K562 (cell line): ENCODE data around the gene CLDN10. TPM values are rescaled to one million over a fixed set of nuclear protein-coding genes. Genes with fewer than 3 reads are reported as not detected.

ENCODE experiments used
- ATAC-seq: fragments of 200-7000 bp; cut with Tn5 transposase; 3 replicates; pipeline ENCODE4 v1.9.1; 2020; ENCODE audit warnings: moderate library complexity
- BruUV-seq: library from RNA; stranded (reverse); fragments of 400-500 nt; replicated peaks from 2 replicates; lab custom pipeline; 2021; lab: Mats Ljungman, UMichigan
- CTCF ChIA-PET: fragments of 300-600 bp; formaldehyde crosslinking; extraction: SDS; loops from one replicate; lab custom pipeline; 2021; ENCODE audit warnings: low intra/inter-chr PET ratio; lab: Yijun Ruan, JAX
- POLR2A ChIA-PET: fragments of 300-600, 350-650 bp; sonication (Branson Sonifier 250); formaldehyde crosslinking; extraction: SDS; loops from one replicate; lab custom pipeline; 2021; ENCODE audit warnings: antibody characterized with exemption, inconsistent platforms; lab: Yijun Ruan, JAX
- DNase-seq, 4 experiments: peaks; one replicate each; pipeline versions ENCODE4 v3.0.0 to v3.0.0-alpha.2; 2011 to 2018; ENCODE audit warnings: low spot score in 3 of 4, mixed read lengths in 3 of 4; ENCODE audit errors: extremely low read depth in 1 of 4
- FAIRE-seq: peaks from 2 replicates; lab custom pipeline; 2011; peaks lifted over from hg19 to GRCh38; lab: Jason Lieb, UNC
- H2AFZ ChIP-seq: 2 replicates; pipeline ENCODE4 v1.6.0; 2011; ENCODE audit warnings: low read depth, low read length, control low read depth, inconsistent platforms
- H3K27ac ChIP-seq: fragments of 200-600 bp; 3 replicates; pipeline ENCODE4 v1.8.0; 2011; ENCODE audit warnings: low read depth, mild to moderate bottlenecking, control low read depth, inconsistent platforms, low read length, moderate library complexity, mixed read lengths; ENCODE audit errors: extremely low read depth
- H3K27me3 ChIP-seq, 2 experiments: fragments of 300-600 bp in 1 of 2; 2 replicates in 1 of 2; 3 replicates in 1 of 2; pipeline versions ENCODE4 v1.6.0 to v1.8.0; 2011; ENCODE audit warnings: inconsistent platforms in 2 of 2, low read length in 2 of 2, mild to moderate bottlenecking in 1 of 2, mixed read lengths in 1 of 2, moderate library complexity in 1 of 2; ENCODE audit not compliant: control insufficient read depth in 2 of 2, insufficient read depth in 2 of 2
- H3K36me3 ChIP-seq: fragments of 300-600 bp; 3 replicates; pipeline ENCODE4 v1.8.0; 2011; ENCODE audit warnings: mild to moderate bottlenecking, low read length, inconsistent platforms; ENCODE audit not compliant: control insufficient read depth, insufficient read depth
- H3K4me1 ChIP-seq, 2 experiments: fragments of 200-600 bp in 1 of 2; replicated peaks in 1 of 2; 2 replicates in 1 of 2; 3 replicates in 1 of 2; pipeline versions ENCODE4 v1.5.1 to v1.8.0; 2011; ENCODE audit warnings: inconsistent platforms in 2 of 2, low read length in 2 of 2, mild to moderate bottlenecking in 1 of 2, mixed read lengths in 1 of 2, moderate library complexity in 1 of 2; ENCODE audit not compliant: control insufficient read depth in 2 of 2, insufficient read depth in 2 of 2
- H3K4me2 ChIP-seq: 2 replicates; pipeline ENCODE4 v1.6.1; 2011; ENCODE audit warnings: low read length, control low read depth, inconsistent platforms, mixed read lengths; ENCODE audit not compliant: insufficient read depth
- H3K4me3 ChIP-seq: fragments of 200-600 bp; sonication (generic), shearing (Covaris generic); 2 replicates; pipeline ENCODE4 v1.5.1; 2016; ENCODE audit warnings: control low read depth, inconsistent platforms
- H3K79me2 ChIP-seq: fragments of 200-600 bp; 3 replicates; pipeline ENCODE4 v1.8.0; 2011; ENCODE audit warnings: low read length, inconsistent platforms; ENCODE audit not compliant: control insufficient read depth, insufficient read depth
- H3K9ac ChIP-seq, 2 experiments: 2 replicates each; pipeline versions ENCODE4 v1.6.0 to v1.6.1; 2011; ENCODE audit warnings: low read depth in 2 of 2, low read length in 2 of 2, control low read depth in 1 of 2, inconsistent platforms in 1 of 2, mild to moderate bottlenecking in 1 of 2, mixed read lengths in 1 of 2; ENCODE audit not compliant: insufficient read depth in 1 of 2
- H3K9me1 ChIP-seq: one replicate; pipeline ENCODE4 v1.6.0; 2011; ENCODE audit warnings: inconsistent platforms, mild to moderate bottlenecking, low read length, moderate library complexity; ENCODE audit not compliant: control insufficient read depth, insufficient read depth
- H3K9me3 ChIP-seq: replicated peaks from 2 replicates; pipeline ENCODE4 v1.5.1; 2011; ENCODE audit warnings: low read depth, low read length, inconsistent platforms; ENCODE audit not compliant: control insufficient read depth, insufficient read depth
- H4K20me1 ChIP-seq: replicated peaks from 2 replicates; pipeline ENCODE4 v1.6.1; 2011; ENCODE audit warnings: low read length, inconsistent platforms, mixed read lengths; ENCODE audit not compliant: control insufficient read depth, insufficient read depth
- PTTG1 ChIP-seq: fragments of 450-650 bp; IDR thresholded peaks from 2 replicates; pipeline ENCODE4 v1.6.1; 2016; ENCODE audit warnings: low read depth, mild to moderate bottlenecking, missing genetic modification characterization, missing compliant biosample characterization
- ZBTB40 ChIP-seq, 2 experiments: fragments of 450-650 bp in 1 of 2; sonication (generic) in 1 of 2; formaldehyde crosslinking in 1 of 2; IDR thresholded peaks; 2 replicates each; pipeline versions ENCODE4 v1.7.1 to v1.9.0; 2016 to 2022; ENCODE audit warnings: inconsistent platforms in 1 of 2, mild to moderate bottlenecking in 1 of 2, missing genetic modification reagents in 1 of 2
- WGBS: fragments of 100-300 bp; shearing (Covaris generic); methylation state at CpG from one replicate; pipeline ENCODE4 v1.1.6; 2016; ENCODE audit warnings: low coverage, mixed read lengths; ENCODE audit not compliant: insufficient coverage; ENCODE audit errors: missing lambda C conversion rate; 5-methylcytosine and 5-hydroxymethylcytosine counted together
- in situ Hi-C: fragments of 300-500 bp; cut with MboI; formaldehyde crosslinking; loops from 4 replicates; pipeline ENCODE4 v1.15.0; 2018; ENCODE audit warnings: inconsistent platforms, mixed read lengths
- intact Hi-C: fragments of 100-400 bp; cut with micrococcal nuclease; formaldehyde crosslinking; loops from 2 replicates; pipeline ENCODE4 v1.14.2; 2022
- polyA plus RNA-seq, 8 experiments: library from polyadenylated mRNA; depleted of rRNA in 4 of 8; stranded (reverse) in 5 of 8; unstranded in 3 of 8; fragments of >200 nt; fragmentation: Nextera tagmentation in 2 of 8; fragmentation: Illumina TruSeq in 1 of 8; extraction: Ambion mirVana in 2 of 8; extraction: Trizol in 1 of 8; gene quantifications; 2 replicates each; pipeline versions ENCODE4 v1.2.1 to v1.2.3, GENCODE V29; 2011 to 2014; ENCODE audit warnings: inconsistent platforms in 1 of 8, missing spikeins in 1 of 8
- total RNA-seq, 7 experiments: library from RNA; depleted of rRNA in 6 of 7; stranded (reverse); fragments of >200 nt in 6 of 7; fragmentation: Illumina TruSeq in 2 of 7; extraction: Trizol in 2 of 7; gene quantifications; 2 replicates each; pipeline versions ENCODE4 v1.2.1 to v1.2.3, GENCODE V29; 2011 to 2021; ENCODE audit warnings: low replicate concordance in 1 of 7

CLDN10 gene
- total and polyA plus RNA-seq, 9 of the 15 experiments (the other 6 are each of a cell fraction or from before 2014, with no cell fraction given), result not detected

DNA sequence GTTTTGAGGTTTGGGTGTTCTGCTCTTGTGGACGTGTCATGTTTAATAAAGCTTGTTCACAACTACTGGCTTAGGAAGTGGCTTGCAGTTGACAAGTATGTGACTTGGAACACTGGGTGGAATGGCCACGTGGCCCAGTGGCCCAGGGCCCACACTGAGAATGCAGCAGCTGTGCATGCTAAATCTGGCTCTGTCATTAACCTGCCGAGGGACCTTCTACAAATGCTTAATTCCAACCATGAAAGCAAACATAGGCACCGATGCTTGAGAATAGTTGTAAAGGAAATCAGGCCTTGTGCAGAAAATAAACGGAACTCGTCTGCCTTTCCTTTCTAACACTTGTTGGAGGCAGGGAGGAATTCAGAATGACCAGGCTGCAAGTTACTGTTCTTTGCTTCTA is 11.6 kb upstream of the CLDN10 start:
- H3K79me2 ChIP-seq, result no peaks in the 10 kb centered on the region
- no peaks in the 10 kb centered on the region for H3K27me3 ChIP-seq
- 3% methylated on average over 4 of the region's 6 CpGs for WGBS
- no peaks in the 10 kb centered on the region for H3K36me3 ChIP-seq
- H3K9me1 ChIP-seq, result no peaks in the 10 kb centered on the region
- FAIRE-seq (no peak), DNase-seq (no peak), ATAC-seq (no peak)
- H3K4me3 ChIP-seq, result no peak overlapping the region
- no peak overlapping the region for H3K27ac ChIP-seq
- H3K9me3 ChIP-seq, result no peaks in the 10 kb centered on the region
- H3K4me2 ChIP-seq, result no peak overlapping the region
- no peak overlapping the region for H2AFZ ChIP-seq
- CTCF ChIA-PET, result no interaction called here
- in situ Hi-C loops (loop anchor here (25.0 kb wide), 1 partner anchor 296 kb away; no protein-coding TSS in a partner anchor), intact Hi-C loops (no loop called here)
- no peak overlapping the region for H3K9ac ChIP-seq
- no peaks in the 10 kb centered on the region; a peak in 1 of 5 replicates for H3K4me1 ChIP-seq
- POLR2A ChIA-PET, result no interaction called here
- H4K20me1 ChIP-seq, result no peaks in the 10 kb centered on the region
- TF ChIP-seq PTTG1 (tag) (no peak), ZBTB40 (IDR thresholded peaks at IDR 0.05) (0 out of 2 replicates have a peak, but pooled peaks have one; percentile 18), ZBTB40 (CRISPR knock-in tag; IDR thresholded peaks at IDR 0.05) (no peak)
- BruUV-seq, result no TSS peak
